Glutamatergic neuron (in vitro differentiated cells): ENCODE results near the gene DNAH8. TPM values are rescaled to one million over a fixed set of nuclear protein-coding genes. Genes with fewer than 3 reads are reported as not detected.

Experiments used
- DNase-seq: peaks from one replicate; pipeline ENCODE4 v3.0.0; 2022
- H3K27ac Mint-ChIP-seq: one replicate; pipeline ENCODE4 v1.8.0; 2020; ENCODE audit warnings: mild to moderate bottlenecking, mixed read lengths, inconsistent platforms; ENCODE audit not compliant: unreplicated experiment
- H3K27me3 Mint-ChIP-seq: one replicate; pipeline ENCODE4 v1.8.0; 2020; ENCODE audit warnings: mild to moderate bottlenecking, moderate library complexity, mixed read lengths, inconsistent platforms; ENCODE audit not compliant: unreplicated experiment
- H3K36me3 Mint-ChIP-seq: one replicate; pipeline ENCODE4 v1.8.0; 2020; ENCODE audit warnings: mild to moderate bottlenecking, mixed read lengths, inconsistent platforms; ENCODE audit not compliant: unreplicated experiment
- H3K4me1 Mint-ChIP-seq: one replicate; pipeline ENCODE4 v1.8.0; 2020; ENCODE audit warnings: mild to moderate bottlenecking, low read depth, mixed read lengths, inconsistent platforms; ENCODE audit not compliant: unreplicated experiment
- H3K4me3 Mint-ChIP-seq: one replicate; pipeline ENCODE4 v1.8.0; 2020; ENCODE audit warnings: mild to moderate bottlenecking, mixed read lengths, inconsistent platforms; ENCODE audit not compliant: unreplicated experiment
- H3K9me3 Mint-ChIP-seq: one replicate; pipeline ENCODE4 v1.8.0; 2020; ENCODE audit warnings: mild to moderate bottlenecking, moderate library complexity, mixed read lengths, inconsistent platforms; ENCODE audit not compliant: unreplicated experiment
- total RNA-seq: library from RNA; stranded (reverse); fragmentation: NEBNext Ultra II Directional; extraction: Animal tissue kit (Norgen Biotek cat#: 25700); gene quantifications from one replicate; pipeline ENCODE4 v1.2.1, GENCODE V29; 2021; ENCODE audit not compliant: unreplicated experiment
- TF ChIP-seq, protein P1 (sequence below): fragments of 200-600 bp; sonication (generic); IDR thresholded peaks from one replicate; pipeline ENCODE4 v1.5.0; 2021; ENCODE audit not compliant: partially characterized antibody, unreplicated experiment

The DNAH8 gene
- total RNA-seq, 1 donor from 2014 or later: not detected

DNA sequence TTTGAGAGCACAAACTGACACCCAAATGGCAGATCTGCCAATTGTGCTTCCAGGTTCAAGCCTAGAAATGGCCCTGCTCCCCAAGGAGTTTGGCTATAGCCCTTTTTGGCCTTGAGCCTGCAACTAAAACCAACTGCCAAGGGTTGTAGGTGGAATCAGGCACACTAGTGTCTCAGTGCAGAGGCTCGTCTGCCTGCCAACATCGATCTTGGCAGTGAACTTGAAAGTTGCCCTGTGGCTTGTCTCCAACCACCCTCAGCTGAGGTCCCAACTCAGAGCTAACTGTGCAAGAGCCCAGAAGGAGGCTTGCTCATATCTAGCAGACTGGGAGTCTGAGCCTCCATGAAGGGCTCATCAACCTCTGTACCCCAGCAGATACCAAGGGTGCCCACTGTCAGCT is 240.8 kb downstream of the DNAH8 start:
- Mint-ChIP-seq H3K27ac (no peak overlapping the region), H3K27me3 (no peaks in the 10 kb centered on the region), H3K36me3 (no peaks in the 10 kb centered on the region), H3K9me3 (peaks cover 2% of the 10 kb centered on the region), H3K4me3 (no peak overlapping the region), H3K4me1 (no peaks in the 10 kb centered on the region)
- no peak for DNase-seq
- TF ChIP-seq, protein P1, sequence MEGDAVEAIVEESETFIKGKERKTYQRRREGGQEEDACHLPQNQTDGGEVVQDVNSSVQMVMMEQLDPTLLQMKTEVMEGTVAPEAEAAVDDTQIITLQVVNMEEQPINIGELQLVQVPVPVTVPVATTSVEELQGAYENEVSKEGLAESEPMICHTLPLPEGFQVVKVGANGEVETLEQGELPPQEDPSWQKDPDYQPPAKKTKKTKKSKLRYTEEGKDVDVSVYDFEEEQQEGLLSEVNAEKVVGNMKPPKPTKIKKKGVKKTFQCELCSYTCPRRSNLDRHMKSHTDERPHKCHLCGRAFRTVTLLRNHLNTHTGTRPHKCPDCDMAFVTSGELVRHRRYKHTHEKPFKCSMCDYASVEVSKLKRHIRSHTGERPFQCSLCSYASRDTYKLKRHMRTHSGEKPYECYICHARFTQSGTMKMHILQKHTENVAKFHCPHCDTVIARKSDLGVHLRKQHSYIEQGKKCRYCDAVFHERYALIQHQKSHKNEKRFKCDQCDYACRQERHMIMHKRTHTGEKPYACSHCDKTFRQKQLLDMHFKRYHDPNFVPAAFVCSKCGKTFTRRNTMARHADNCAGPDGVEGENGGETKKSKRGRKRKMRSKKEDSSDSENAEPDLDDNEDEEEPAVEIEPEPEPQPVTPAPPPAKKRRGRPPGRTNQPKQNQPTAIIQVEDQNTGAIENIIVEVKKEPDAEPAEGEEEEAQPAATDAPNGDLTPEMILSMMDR: no peak

DNA sequence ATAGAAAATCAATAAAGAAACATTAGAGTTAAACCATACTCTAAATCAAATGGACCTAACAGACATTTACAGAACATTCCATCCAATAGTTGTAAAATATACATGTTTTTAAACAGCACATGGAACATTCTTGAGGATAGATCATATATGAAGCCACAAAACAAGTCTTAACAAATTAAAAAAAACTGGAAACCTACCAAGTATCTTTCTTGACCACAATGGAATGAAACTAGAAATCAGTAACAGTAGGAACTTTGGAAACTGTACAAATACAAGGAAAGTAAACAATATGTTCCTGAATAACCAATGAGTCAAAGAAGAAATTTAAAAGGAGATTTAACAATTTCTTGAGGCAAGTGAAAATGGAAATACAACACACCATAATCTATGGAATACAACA is 242.3 kb downstream of the DNAH8 start:
- Mint-ChIP-seq H3K9me3 (peaks cover 2% of the 10 kb centered on the region), H3K36me3 (no peaks in the 10 kb centered on the region), H3K27ac (no peak overlapping the region), H3K4me3 (no peak overlapping the region), H3K4me1 (no peaks in the 10 kb centered on the region), H3K27me3 (no peaks in the 10 kb centered on the region)
- DNase-seq: no peak
- TF ChIP-seq, protein P1: no peak

DNA sequence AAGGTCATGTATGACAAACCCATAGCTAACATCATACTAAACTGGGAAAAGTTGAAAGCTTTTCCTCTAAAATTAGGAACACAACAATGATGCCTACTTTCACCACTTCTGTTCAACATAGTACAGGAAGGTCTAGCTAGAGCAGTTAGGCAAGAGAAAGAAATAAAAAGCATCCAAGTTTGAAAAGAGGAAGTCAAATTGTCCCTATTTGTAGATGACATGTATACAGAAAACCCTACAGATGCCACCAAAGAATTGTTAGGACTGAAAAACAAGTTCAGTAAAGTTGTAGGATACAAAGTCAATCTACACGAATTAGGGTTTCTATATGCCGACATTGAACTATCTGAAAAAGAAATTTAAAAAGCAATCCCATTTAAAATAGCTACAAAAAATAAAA is 244.0 kb downstream of the DNAH8 start:
- TF ChIP-seq, protein P1: no peak
- no peaks in the 10 kb centered on the region for H3K27me3 Mint-ChIP-seq
- no peak overlapping the region for H3K27ac Mint-ChIP-seq
- DNase-seq: no peak
- no peak overlapping the region for H3K4me3 Mint-ChIP-seq
- no peaks in the 10 kb centered on the region for H3K4me1 Mint-ChIP-seq
- peaks cover 2% of the 10 kb centered on the region for H3K9me3 Mint-ChIP-seq
- H3K36me3 Mint-ChIP-seq: no peaks in the 10 kb centered on the region

GRCh38 chr6:38968702-38969149 is 253.6 kb downstream of the DNAH8 start:
- Mint-ChIP-seq H3K36me3 (no peaks in the 10 kb centered on the region), H3K27ac (no peak overlapping the region), H3K4me1 (no peaks in the 10 kb centered on the region), H3K4me3 (no peak overlapping the region), H3K27me3 (peaks cover 2% of the 10 kb centered on the region), H3K9me3 (no peaks in the 10 kb centered on the region)
- DNase-seq: no peak
- TF ChIP-seq, protein P1: no peak

DNA sequence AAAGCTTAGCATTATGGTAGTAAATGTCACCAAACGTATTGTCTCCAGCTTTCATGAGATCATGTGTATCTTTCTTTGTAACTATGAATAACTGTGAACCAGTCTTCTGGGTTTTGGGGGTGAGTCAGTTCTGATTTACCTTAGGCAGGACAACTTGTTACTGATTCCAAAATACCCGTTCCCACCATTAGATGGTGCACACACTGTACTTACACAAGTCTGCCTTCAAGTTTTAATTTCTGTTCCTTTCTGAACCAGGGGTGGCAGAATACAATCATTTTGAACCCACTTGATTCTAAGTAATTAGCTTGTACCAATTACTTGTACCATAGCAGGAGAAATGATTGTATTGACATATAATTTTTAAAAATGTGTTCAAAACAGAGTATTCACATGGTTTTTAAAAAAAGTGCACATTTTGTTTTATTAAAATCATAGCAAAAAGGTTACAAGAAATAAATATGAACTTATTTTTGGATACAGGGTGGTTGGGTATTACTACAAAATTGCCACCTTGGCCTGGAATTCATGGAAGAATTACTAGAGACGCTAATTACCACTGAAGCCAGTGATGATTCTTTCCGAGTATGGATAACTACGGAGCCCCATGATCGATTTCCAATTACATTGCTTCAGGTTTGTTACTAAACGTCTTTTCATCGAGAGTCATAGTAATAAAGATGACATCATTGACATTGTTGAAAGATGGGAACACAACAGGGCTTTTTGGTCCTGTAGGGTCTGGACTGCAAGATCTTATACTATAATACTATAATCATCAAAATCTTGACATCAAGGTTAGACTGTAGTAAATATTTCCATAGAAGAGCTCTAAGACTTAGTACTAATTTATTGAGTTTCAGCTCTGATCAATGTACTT is 258.3 kb downstream of the DNAH8 start:
- DNase-seq: no peak
- H3K4me3 Mint-ChIP-seq: no peak overlapping the region
- H3K27ac Mint-ChIP-seq: no peak overlapping the region
- no peaks in the 10 kb centered on the region for H3K27me3 Mint-ChIP-seq
- H3K4me1 Mint-ChIP-seq: peaks cover 12% of the 10 kb centered on the region
- H3K36me3 Mint-ChIP-seq: no peaks in the 10 kb centered on the region
- no peaks in the 10 kb centered on the region for H3K9me3 Mint-ChIP-seq
- TF ChIP-seq, protein P1: peak; percentile 58
